Chondrocyte (in vitro differentiated cells): Measurements from ENCODE around the gene PRORP. TPM values are rescaled to one million over a fixed set of nuclear protein-coding genes. Genes with fewer than 3 reads are reported as not detected.

Experiments used
- DNase-seq: peaks from one replicate; pipeline ENCODE4 v3.0.0; 2021; ENCODE audit warnings: mixed read lengths, low spot score
- H3K27ac Mint-ChIP-seq: one replicate; pipeline ENCODE4 v1.8.0; 2021; ENCODE audit warnings: mild to moderate bottlenecking, moderate library complexity, mixed read lengths; ENCODE audit not compliant: unreplicated experiment
- H3K27me3 Mint-ChIP-seq: 2 replicates; pipeline ENCODE4 v1.8.0; 2021; ENCODE audit warnings: low read depth, mixed read lengths
- H3K36me3 Mint-ChIP-seq: 2 replicates; pipeline ENCODE4 v1.8.0; 2021; ENCODE audit warnings: low read depth, mixed read lengths
- H3K4me1 Mint-ChIP-seq: 2 replicates; pipeline ENCODE4 v1.8.0; 2021; ENCODE audit warnings: low read depth, mild to moderate bottlenecking, mixed read lengths
- H3K4me3 Mint-ChIP-seq: one replicate; pipeline ENCODE4 v1.8.0; 2021; ENCODE audit warnings: mild to moderate bottlenecking, moderate library complexity, mixed read lengths; ENCODE audit not compliant: unreplicated experiment
- H3K9me3 Mint-ChIP-seq: 2 replicates; pipeline ENCODE4 v1.8.0; 2021; ENCODE audit warnings: low read depth, mixed read lengths
- total RNA-seq: library from RNA; stranded (reverse); gene quantifications from 3 replicates; pipeline ENCODE4 v1.2.1, GENCODE V29; 2021
- TF ChIP-seq, protein P1 (sequence below): fragments of 200-600 bp; sonication (generic); IDR thresholded peaks from 2 replicates; pipeline ENCODE4 v1.5.0; 2021; ENCODE audit warnings: antibody characterized with exemption, mild to moderate bottlenecking, moderate library complexity

Gene PRORP
- total RNA-seq, 1 donor from 2014 or later: 31.1 TPM

DNA sequence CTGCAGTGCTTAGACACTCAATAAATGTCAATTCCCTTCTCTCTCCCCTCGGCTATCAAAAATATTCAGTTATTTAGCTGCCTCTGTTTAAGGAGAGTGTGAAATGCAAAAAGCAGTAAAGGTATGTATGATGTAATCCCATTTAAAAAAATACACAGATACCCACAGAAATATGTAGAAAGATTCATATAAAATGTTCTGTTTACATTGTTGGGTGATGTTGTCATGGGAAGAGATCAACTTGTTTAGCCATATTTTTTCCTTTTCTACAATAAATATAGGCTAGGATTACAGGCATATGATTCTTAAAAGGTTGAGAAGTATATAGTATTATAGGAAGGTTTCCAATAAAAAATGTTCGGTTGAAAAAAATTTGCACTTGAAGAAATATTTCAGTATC is 8.3 kb upstream of the PRORP start:
- H3K27ac Mint-ChIP-seq: peak overlapping the region; percentile 25

DNA sequence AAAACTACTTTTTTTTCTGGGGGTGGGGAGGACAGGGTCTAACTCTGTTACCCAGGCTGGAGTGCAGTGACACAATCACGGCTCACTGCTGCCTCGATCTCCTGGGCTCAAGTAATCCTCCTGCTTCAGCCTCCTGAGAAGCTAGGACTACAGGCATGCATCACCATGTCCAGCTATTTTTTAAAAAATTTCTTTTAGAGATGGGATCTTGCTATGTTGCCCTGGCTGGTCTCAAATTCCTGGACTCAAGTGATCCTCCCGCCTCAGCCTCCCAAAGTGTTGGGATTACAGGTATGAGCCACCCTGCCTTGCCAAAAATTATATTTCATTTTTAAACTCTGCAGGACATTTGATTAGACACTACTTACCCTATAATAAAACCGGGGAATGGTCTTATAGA is 6.1 kb upstream of the PRORP start:
- TF ChIP-seq, protein P1, sequence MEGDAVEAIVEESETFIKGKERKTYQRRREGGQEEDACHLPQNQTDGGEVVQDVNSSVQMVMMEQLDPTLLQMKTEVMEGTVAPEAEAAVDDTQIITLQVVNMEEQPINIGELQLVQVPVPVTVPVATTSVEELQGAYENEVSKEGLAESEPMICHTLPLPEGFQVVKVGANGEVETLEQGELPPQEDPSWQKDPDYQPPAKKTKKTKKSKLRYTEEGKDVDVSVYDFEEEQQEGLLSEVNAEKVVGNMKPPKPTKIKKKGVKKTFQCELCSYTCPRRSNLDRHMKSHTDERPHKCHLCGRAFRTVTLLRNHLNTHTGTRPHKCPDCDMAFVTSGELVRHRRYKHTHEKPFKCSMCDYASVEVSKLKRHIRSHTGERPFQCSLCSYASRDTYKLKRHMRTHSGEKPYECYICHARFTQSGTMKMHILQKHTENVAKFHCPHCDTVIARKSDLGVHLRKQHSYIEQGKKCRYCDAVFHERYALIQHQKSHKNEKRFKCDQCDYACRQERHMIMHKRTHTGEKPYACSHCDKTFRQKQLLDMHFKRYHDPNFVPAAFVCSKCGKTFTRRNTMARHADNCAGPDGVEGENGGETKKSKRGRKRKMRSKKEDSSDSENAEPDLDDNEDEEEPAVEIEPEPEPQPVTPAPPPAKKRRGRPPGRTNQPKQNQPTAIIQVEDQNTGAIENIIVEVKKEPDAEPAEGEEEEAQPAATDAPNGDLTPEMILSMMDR: no peak
- Mint-ChIP-seq H3K36me3 (peaks cover 29% of the 10 kb centered on the region), H3K27me3 (no peaks in the 10 kb centered on the region), H3K4me1 (peaks cover 44% of the 10 kb centered on the region), H3K27ac (no peak overlapping the region), H3K4me3 (no peak overlapping the region), H3K9me3 (no peaks in the 10 kb centered on the region)
- no peak for DNase-seq

More for the DNA sequence above, 8.3 kb upstream of the PRORP start:
- DNase-seq: no peak
- peaks cover 38% of the 10 kb centered on the region for H3K36me3 Mint-ChIP-seq
- TF ChIP-seq, protein P1: no peak
- H3K9me3 Mint-ChIP-seq: no peaks in the 10 kb centered on the region
- no peaks in the 10 kb centered on the region for H3K27me3 Mint-ChIP-seq
- peaks cover 31% of the 10 kb centered on the region for H3K4me1 Mint-ChIP-seq
- no peak overlapping the region for H3K4me3 Mint-ChIP-seq

GRCh38 chr14:35117112-35117511 is 5.2 kb upstream of the PRORP start:
- Mint-ChIP-seq H3K4me1 (peaks cover 47% of the 10 kb centered on the region), H3K27ac (peak overlapping the region; percentile 28), H3K4me3 (no peak overlapping the region), H3K9me3 (no peaks in the 10 kb centered on the region), H3K36me3 (peaks cover 22% of the 10 kb centered on the region), H3K27me3 (no peaks in the 10 kb centered on the region)
- no peak for DNase-seq
- TF ChIP-seq, protein P1: no peak

DNA sequence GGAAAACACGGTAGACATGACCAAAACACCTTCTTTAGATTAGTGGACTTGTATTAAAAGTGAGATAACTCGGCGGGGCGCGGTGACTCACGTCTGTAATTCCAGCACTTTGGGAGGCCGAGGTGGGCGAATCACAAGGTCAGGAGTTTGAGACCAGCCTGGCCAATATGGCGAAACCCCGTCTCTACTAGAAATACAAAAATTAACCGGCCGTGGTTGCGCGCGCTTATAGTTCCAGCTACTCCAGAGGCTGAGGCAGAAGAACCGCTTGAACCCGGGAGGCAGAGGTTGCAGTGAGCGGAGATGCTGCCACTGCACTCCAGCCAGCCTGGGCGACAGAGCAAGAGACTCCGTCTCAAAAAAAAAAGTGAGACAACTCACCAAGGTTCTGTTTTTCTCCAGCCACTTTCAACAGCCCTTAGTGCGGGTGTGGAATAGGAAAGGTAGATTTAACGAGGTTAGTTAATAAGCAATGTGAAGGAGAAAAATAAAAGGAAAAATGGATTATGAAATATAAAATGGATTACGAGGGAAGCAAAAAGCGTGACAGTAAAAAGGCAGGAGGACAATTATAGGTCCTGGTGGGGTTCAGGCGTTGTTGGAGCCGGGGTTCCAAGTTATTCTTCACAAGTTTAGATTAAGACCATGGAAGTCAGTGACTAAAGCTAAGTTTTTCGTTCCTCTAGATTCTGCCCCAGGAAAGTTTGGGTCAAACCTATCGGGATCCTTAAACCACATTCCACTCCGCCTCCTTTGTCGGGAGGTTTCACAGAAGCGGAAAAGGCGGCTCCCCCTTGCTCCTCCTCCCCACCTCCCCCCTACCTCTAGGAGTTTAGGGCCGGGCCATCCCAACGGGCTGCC is 1.1 kb upstream of the PRORP start:
- TF ChIP-seq, protein P1: no peak
- Mint-ChIP-seq H3K27ac (peak overlapping the region; percentile 99), H3K9me3 (no peaks in the 10 kb centered on the region), H3K36me3 (peaks cover 9% of the 10 kb centered on the region), H3K27me3 (no peaks in the 10 kb centered on the region), H3K4me3 (peak overlapping the region; percentile 97), H3K4me1 (peaks cover 64% of the 10 kb centered on the region)
- DNase-seq: no peak

GRCh38 chr14:35122696-35123387 is 490 bp downstream of the PRORP start:
- Mint-ChIP-seq H3K4me3 (peak overlapping the region; percentile 97), H3K27ac (peak overlapping the region; percentile 99), H3K9me3 (no peaks in the 10 kb centered on the region), H3K36me3 (peaks cover 13% of the 10 kb centered on the region), H3K4me1 (peaks cover 63% of the 10 kb centered on the region), H3K27me3 (no peaks in the 10 kb centered on the region)
- DNase-seq: no peak
- TF ChIP-seq, protein P1: peak; percentile 24
